Astrocyte of the cerebellum (primary cell): ENCODE data around the gene TADA3.

Source experiments
- DNase-seq: peaks from one replicate; pipeline ENCODE4 v3.0.0-alpha.2; 2011; ENCODE audit warnings: low read depth
- H3K4me3 ChIP-seq: 2 replicates; pipeline ENCODE4 v1.5.1; 2011; ENCODE audit warnings: mild to moderate bottlenecking, low read depth, low read length, moderate library complexity
- in situ Hi-C: cut with HindIII; loops from 2 replicates; pipeline ENCODE4 v1.10.0; 2017; ENCODE audit warnings: low sequenced_read_pairs
- TF ChIP-seq, protein P1 (sequence below): IDR thresholded peaks from 2 replicates; pipeline ENCODE4 v1.5.1; 2012; ENCODE audit warnings: low read length, low read depth, moderate library complexity, mild to moderate bottlenecking; ENCODE audit errors: missing control alignments

Gene TADA3

GRCh38 chr3:9809615-9810432, 17.6 kb upstream of the TADA3 start, which contains the start of gene TTLL3:
TSS of gene TTLL3 (plus strand) at chr3:9810262. CDS start at chr3:9810662, 400 bp downstream.
- no peak for DNase-seq
- in situ Hi-C loops: no loop called here
- TF ChIP-seq, protein P1, sequence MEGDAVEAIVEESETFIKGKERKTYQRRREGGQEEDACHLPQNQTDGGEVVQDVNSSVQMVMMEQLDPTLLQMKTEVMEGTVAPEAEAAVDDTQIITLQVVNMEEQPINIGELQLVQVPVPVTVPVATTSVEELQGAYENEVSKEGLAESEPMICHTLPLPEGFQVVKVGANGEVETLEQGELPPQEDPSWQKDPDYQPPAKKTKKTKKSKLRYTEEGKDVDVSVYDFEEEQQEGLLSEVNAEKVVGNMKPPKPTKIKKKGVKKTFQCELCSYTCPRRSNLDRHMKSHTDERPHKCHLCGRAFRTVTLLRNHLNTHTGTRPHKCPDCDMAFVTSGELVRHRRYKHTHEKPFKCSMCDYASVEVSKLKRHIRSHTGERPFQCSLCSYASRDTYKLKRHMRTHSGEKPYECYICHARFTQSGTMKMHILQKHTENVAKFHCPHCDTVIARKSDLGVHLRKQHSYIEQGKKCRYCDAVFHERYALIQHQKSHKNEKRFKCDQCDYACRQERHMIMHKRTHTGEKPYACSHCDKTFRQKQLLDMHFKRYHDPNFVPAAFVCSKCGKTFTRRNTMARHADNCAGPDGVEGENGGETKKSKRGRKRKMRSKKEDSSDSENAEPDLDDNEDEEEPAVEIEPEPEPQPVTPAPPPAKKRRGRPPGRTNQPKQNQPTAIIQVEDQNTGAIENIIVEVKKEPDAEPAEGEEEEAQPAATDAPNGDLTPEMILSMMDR: no peak
- peak within 1 kb of the TSS; percentile 47 for H3K4me3 ChIP-seq

- TF ChIP-seq, protein P1: no peak
- no peak for DNase-seq
- H3K4me3 ChIP-seq: peak overlapping the region; percentile 47
- in situ Hi-C loops: no loop called here
Observed at GRCh38 chr3:9809239-9809614, 17.0 kb upstream of the TADA3 start.

DNA sequence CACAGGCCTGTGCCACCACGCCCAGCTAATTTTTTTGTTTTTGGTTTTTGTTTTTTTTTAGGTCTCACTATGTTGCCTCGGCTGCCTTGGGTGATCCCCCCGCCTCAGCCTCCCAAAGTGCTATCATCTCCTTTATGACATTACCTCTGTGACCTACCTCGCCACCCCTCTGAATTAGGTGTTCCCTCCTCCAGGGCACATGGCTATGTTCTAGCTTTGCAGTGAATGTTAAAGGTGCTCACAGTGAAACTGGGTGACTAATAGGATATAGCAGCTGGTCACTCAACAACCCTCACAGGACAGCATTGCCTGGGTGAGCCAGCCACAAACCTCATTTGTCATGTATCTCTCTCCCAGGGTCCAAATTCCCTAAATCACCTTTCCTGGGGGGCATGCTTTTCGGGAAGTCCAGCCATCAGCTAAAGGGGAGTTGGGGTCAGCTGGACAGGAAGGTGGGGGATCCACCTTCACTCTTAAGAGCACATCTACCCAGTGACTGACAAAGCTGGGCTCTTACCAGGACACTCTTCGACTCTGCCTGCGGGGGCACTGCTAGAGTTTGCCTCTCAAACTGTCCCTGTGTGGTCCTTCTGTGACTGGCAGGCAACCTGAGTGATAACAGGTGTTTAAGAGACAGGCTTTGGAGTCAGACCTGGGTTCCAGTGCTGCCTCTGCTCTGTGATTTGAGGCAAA, 16.2 kb upstream of the TADA3 start:
- TF ChIP-seq, protein P1: peak; percentile 33
- in situ Hi-C loops: no loop called here
- H3K4me3 ChIP-seq: no peak overlapping the region
- no peak for DNase-seq

DNA sequence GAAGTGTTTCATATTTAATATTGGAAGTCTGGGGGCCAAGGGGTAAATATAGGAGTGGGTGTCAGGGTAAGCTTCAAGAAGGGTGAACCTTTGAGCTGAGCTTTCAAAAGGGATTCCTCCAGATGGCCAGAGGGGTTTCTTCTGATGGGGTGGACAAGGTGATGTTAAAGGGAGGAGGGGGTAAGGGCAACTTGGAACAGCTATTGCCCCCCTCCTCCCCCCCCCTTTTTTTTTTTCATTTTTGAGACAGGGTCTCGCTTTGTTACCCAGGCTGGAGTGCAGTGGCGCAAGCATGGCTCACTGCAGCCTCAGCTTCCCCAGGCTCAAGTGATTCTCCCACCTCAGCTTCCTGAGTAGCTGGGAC, 15.7 kb upstream of the TADA3 start:
- in situ Hi-C loops: no loop called here
- TF ChIP-seq, protein P1: no peak
- DNase-seq: no peak

DNA sequence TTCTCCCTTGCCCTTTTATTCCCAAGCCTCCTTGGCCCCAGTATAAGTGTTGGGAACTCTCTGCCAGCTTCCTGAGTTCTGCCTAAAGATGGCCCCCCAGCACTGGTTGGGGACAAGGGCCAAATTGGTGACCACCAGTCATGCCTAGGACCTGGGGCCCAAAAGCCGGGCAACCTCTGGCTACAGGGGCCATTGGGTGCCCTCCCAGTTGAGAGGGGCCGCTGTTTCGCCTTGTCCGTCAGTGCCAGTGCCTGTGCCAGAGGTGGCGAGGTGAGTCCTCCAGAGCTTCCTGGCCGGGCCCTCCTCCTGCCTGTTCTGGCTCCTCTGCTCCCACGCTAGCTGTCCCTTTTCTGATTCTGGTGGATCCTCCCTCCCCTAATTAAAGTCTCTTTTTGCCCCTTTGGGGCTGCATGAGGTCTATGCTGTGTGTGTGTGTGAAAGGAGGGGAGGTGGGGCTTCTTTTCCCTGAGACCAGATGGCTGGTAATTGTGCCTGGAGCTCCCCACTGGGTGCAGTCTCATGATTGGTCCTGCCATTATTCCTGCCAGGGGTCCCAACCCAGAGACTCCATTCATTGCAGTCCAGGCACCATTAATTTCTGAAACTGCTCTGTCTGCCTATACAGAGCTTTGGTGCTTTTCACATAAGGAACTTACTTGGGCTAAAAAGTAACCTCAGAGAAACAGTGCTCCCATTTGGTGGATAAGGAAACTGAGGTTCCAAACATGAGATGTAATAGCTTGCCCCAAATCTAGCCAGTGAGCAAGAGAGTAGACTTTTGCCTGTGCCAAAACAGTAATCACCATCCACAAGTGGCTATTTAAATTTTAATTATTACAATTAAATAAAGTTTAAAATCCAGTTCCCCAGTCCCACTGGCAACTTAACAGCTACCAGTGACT, 14.7 kb upstream of the TADA3 start:
- in situ Hi-C loops: no loop called here
- TF ChIP-seq, protein P1: no peak
- H3K4me3 ChIP-seq: no peak overlapping the region
- DNase-seq: no peak

More for the DNA sequence above, 15.7 kb upstream of the TADA3 start:
- H3K4me3 ChIP-seq: no peak overlapping the region

DNA sequence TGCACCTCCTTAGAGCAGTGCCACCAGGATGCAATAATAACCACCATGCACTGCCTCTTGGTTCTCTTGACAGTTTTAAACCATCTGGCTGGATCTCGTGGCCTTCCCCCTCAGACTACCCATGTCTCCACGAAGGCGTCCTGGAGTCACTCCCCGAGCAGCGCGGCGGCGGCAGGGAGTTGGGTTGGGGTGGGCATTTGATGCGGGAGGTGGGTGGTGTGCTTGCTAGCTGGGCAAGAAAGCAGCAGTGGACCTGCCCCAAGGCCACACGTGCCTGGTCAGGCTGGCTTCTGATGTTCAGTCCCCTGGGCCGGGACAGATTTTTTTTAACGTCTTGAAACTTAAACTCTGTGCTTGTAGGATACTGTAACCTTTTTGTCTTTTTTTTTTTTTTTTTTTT, 13.9 kb upstream of the TADA3 start:
- no peak for DNase-seq
- TF ChIP-seq, protein P1: no peak
- in situ Hi-C loops: no loop called here

More for the DNA sequence above, 13.9 kb upstream of the TADA3 start:
- H3K4me3 ChIP-seq: no peak overlapping the region
